Measurements from ENCODE around the gene CEP43. TPM values are rescaled to one million over a fixed set of nuclear protein-coding genes. Genes with fewer than 3 reads are reported as not detected.

The CEP43 gene
- total RNA-seq, 1 experiment from 2014 or later = 15.2 TPM

DNA sequence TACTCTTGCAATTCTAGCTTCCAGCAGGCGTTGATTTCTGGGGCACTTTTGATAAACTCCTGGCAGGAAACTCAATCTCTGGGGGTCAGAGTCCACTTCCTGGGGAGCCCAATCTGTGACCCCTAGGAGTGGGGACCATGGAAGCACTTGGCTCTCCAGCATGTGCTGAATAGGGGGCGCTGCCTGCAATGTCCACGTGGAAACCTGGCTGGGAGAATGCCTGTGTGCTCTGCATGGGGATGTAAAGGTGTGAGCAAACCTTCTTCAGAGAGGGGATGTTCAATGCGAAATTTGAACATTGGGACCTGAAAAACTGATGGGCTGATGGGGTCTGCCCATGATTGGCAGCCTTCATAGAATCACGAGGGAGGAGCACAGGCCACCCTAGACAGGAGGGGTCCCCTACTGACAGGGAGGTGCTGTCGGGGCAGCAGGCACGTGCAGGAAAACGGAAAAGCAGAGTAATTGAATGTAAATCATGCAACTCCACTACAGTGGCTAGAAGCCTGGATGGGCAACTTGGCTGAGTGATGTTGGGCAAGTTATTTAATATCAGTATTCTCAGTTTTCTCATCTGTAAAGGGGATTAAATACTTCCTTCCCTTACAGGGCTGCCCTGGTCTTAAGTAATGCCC lies 47.8 kb downstream of the CEP43 start:
- H3K27ac ChIP-seq (ENCODE audit: low read length) = no peak overlapping the region
- no peak for ATAC-seq
- no peaks in the 10 kb centered on the region for H3K4me1 ChIP-seq (ENCODE audit: insufficient read depth, low read length)
- H3F3A ChIP-seq (ENCODE audit: low read length, unreplicated experiment) = no peaks in the 10 kb centered on the region
- no peak overlapping the region for H3K4me2 ChIP-seq (ENCODE audit: low read length)
- no peaks in the 10 kb centered on the region for H4K20me1 ChIP-seq (ENCODE audit: low read length)
- H3K9ac ChIP-seq (ENCODE audit: low read length) = no peak overlapping the region
- no peaks in the 10 kb centered on the region for H3K79me2 ChIP-seq (ENCODE audit: low read length)
- DNase-seq = no peak
- H3K9me3 ChIP-seq (ENCODE audit: low read length) = no peaks in the 10 kb centered on the region
- no TSS peak for BruUV-seq (replicated peaks)
- H3K9me2 ChIP-seq (replicated peaks; ENCODE audit: low read length) = no peaks in the 10 kb centered on the region
- no peaks in the 10 kb centered on the region for H3K36me3 ChIP-seq (ENCODE audit: low read depth, low read length)
- no peaks in the 10 kb centered on the region for H3K27me3 ChIP-seq (ENCODE audit: low read length)
- H3K4me3 ChIP-seq (ENCODE audit: low read length) = no peak overlapping the region
- no peak overlapping the region for H2AFZ ChIP-seq (ENCODE audit: low read length)
- POLR2A ChIA-PET (ENCODE audit: unreplicated experiment) = no interaction called here
- CTCF ChIA-PET = no interaction called here
- TF ChIP-seq, protein P1, sequence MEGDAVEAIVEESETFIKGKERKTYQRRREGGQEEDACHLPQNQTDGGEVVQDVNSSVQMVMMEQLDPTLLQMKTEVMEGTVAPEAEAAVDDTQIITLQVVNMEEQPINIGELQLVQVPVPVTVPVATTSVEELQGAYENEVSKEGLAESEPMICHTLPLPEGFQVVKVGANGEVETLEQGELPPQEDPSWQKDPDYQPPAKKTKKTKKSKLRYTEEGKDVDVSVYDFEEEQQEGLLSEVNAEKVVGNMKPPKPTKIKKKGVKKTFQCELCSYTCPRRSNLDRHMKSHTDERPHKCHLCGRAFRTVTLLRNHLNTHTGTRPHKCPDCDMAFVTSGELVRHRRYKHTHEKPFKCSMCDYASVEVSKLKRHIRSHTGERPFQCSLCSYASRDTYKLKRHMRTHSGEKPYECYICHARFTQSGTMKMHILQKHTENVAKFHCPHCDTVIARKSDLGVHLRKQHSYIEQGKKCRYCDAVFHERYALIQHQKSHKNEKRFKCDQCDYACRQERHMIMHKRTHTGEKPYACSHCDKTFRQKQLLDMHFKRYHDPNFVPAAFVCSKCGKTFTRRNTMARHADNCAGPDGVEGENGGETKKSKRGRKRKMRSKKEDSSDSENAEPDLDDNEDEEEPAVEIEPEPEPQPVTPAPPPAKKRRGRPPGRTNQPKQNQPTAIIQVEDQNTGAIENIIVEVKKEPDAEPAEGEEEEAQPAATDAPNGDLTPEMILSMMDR (conservative IDR thresholded peaks at IDR 0.05; ENCODE audit: low read depth, low read length) = no peak
- intact Hi-C loops (cut with micrococcal nuclease) = no loop called here

DNA sequence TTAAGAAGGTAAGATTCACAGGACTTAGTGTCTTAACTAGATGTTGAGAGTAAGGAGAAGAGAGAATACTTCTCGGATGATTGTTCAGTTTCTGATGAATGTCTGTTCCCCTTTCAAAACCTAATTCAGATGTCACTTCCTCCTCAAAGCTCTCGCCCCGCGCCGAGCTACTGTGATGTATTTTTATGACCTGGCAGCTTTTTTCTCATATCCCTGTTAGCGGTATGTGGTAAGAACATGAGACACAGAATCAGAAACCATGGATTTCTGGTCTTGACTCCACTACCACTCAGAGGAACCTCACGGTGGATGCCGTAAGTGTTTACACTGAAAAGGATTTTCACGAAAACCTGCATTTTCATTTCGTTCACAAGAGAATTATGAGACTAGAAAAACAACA lies 48.4 kb downstream of the CEP43 start:
- Histone ChIP-seq H3K9me3 (ENCODE audit: low read length) (no peaks in the 10 kb centered on the region), H3K9ac (ENCODE audit: low read length) (no peak overlapping the region), H4K20me1 (ENCODE audit: low read length) (no peaks in the 10 kb centered on the region), H3K27ac (ENCODE audit: low read length) (no peak overlapping the region), H3K4me3 (ENCODE audit: low read length) (no peak overlapping the region), H3K9me2 (replicated peaks; ENCODE audit: low read length) (no peaks in the 10 kb centered on the region), H3K4me2 (ENCODE audit: low read length) (no peak overlapping the region), H2AFZ (ENCODE audit: low read length) (no peak overlapping the region), H3K27me3 (ENCODE audit: low read length) (no peaks in the 10 kb centered on the region), H3F3A (ENCODE audit: low read length, unreplicated experiment) (no peaks in the 10 kb centered on the region), H3K36me3 (ENCODE audit: low read depth, low read length) (no peaks in the 10 kb centered on the region), H3K79me2 (ENCODE audit: low read length) (no peaks in the 10 kb centered on the region), H3K4me1 (ENCODE audit: insufficient read depth, low read length) (no peaks in the 10 kb centered on the region)
- DNase-seq (no peak), ATAC-seq (no peak)
- BruUV-seq (replicated peaks) = no TSS peak
- POLR2A ChIA-PET (ENCODE audit: unreplicated experiment) = no interaction called here
- TF ChIP-seq EZH2phosphoT487 (IDR thresholded peaks at IDR 0.05; ENCODE audit: borderline replicate concordance, low read length) = no peak
- TF ChIP-seq, protein P1 (conservative IDR thresholded peaks at IDR 0.05; ENCODE audit: low read depth, low read length) = no peak
- no peak for TF ChIP-seq EZH2 (IDR thresholded peaks at IDR 0.05; ENCODE audit: low read length, unreplicated experiment)
- intact Hi-C loops (cut with micrococcal nuclease) = no loop called here
- CTCF ChIA-PET = no interaction called here

Small RNA genes lying within 50 kb of the gene (microRNA-seq; reads per million reads assigned to microRNA genes)
- gene MIR3939 (ENCODE audit: unreplicated experiment) = 1.0 reads per million

Other genes starting within 250 kb of the CEP43 start
- 51.8 and 77.4 TPM in 2 replicates for gene RNASET2, start 42.8 kb upstream of the CEP43 start, total RNA-seq (2014; rRNA removed)
- gene CCR6, start 123.7 kb downstream of the CEP43 start, total RNA-seq (2014; rRNA removed) = not detected in 2 replicates
- not detected in 2 replicates for gene GPR31, start 158.6 kb downstream of the CEP43 start, total RNA-seq (2014; rRNA removed)

All from PC-3 (cell line).